ENCODE measurements around the gene TMPRSS11A.

The TMPRSS11A gene

GRCh38 chr4:67869580-67870190 is 93.6 kb downstream of the TMPRSS11A start:
- no peak for DNase-seq

DNA sequence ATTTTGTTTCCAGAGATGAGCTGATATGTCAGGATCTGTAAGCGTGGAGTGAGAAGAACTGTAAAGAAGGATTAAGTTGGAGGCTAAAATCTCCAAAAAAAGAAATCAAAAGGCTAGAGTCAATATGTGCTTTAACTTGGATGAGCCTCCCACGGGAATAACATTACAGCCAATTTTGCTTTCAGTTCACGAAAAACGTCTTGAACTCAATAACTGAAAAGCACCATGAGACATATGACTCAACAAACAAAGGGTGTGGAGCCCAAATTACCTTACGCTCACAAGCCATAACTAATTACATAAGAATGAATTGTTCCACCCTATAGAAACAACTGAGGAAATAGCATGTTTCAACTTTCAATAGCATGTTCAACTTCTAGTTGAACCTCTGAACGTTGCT is 101.8 kb downstream of the TMPRSS11A start:
- DNase-seq, result no peak

Measured in fibroblast of skin of abdomen (primary cell).